Measurements from ENCODE around the gene PNMA8C.

GRCh38 chr19:46441866-46442265 lies 13.1 kb upstream of the PNMA8C start:
- TF ChIP-seq CTCF (IDR thresholded peaks at IDR 0.05) (no peak), POLR2A (IDR thresholded peaks at IDR 0.05) (no peak)
